ENCODE measurements around the gene INTU.

DNA sequence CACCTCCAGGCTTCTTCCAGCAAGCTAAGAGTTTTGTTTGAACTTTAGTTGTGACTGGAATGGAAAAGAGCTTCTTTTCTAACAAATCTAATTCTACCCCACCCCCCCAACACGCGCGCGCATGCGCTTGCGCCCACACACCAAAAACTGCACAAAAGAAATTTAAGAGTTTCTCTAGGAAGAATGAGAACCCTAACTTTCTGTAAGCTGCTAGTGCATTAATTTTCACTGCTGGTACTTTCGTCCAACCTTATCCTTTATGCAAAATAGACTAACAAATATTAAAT lies 9.0 kb upstream of the INTU start:
- TF ChIP-seq CTCF (IDR thresholded peaks at IDR 0.05) = no peak
- no peak for TF ChIP-seq POLR2A (IDR thresholded peaks at IDR 0.05)

Data from adrenal gland (tissue), 5 donors.